ENCODE results near the gene UBE2QL1. TPM values are rescaled to one million over a fixed set of nuclear protein-coding genes. Genes with fewer than 3 reads are reported as not detected.

Gene UBE2QL1
- total RNA-seq, 2 experiments from 2014 or later = not detected

DNA sequence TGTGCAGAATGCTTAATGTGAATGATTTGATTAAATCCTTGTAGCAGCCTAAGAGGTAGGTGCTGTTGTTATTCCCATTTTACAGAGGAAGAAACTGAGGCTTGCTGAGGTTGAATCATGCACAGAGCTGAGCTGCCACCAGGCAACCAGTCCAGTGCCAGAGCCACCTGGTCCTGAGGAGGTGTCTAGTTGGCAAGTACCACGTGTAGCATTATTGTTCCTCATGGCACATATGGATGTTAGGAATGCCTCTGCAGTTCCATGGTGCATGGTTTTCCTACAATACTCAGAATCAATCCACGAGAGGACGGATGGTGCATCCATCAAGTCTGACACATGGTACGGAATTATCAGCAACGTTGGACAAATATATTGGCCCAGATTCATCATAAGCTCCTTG lies 8.9 kb downstream of the UBE2QL1 start:
- Histone ChIP-seq H3K9me2 (ENCODE audit: insufficient read depth, low read length) (no peaks in the 10 kb centered on the region), H3K4me1 (ENCODE audit: insufficient read depth, low read length, poor library complexity, severe bottlenecking) (no peaks in the 10 kb centered on the region), H3K4me2 (ENCODE audit: low read length) (no peak overlapping the region), H3K36me3 (ENCODE audit: insufficient read depth, low read length) (no peaks in the 10 kb centered on the region), H3K79me2 (ENCODE audit: insufficient read depth, low read depth, low read length) (no peaks in the 10 kb centered on the region), H4K20me1 (ENCODE audit: insufficient read depth, low read length) (no peaks in the 10 kb centered on the region), H3K27ac (ENCODE audit: low read depth, low read length, poor library complexity, severe bottlenecking) (no peak overlapping the region), H3K4me3 (ENCODE audit: low read depth, low read length, poor library complexity, severe bottlenecking) (no peak overlapping the region), H3K9me3 (ENCODE audit: low read length) (no peaks in the 10 kb centered on the region), H2AFZ (ENCODE audit: low read length) (no peak overlapping the region)
- CTCF ChIA-PET (ENCODE audit: unreplicated experiment) = no interaction called here
- BruUV-seq (replicated peaks) = no TSS peak
- no peak for DNase-seq (ENCODE audit: low spot score)
- TF ChIP-seq CTCF (conservative IDR thresholded peaks at IDR 0.05; ENCODE audit: low read length) (no peak), EZH2phosphoT487 (IDR thresholded peaks at IDR 0.05; ENCODE audit: borderline replicate concordance, low read depth, low read length) (no peak)
- POLR2A ChIA-PET = interaction anchor here (1.0 to 1.5 kb wide), 2 partner anchors 18 to 28 kb away, joined by 4 read pairs; no protein-coding TSS in a partner anchor
- intact Hi-C loops (cut with micrococcal nuclease; ENCODE audit: unreplicated experiment) = no loop called here

DNA sequence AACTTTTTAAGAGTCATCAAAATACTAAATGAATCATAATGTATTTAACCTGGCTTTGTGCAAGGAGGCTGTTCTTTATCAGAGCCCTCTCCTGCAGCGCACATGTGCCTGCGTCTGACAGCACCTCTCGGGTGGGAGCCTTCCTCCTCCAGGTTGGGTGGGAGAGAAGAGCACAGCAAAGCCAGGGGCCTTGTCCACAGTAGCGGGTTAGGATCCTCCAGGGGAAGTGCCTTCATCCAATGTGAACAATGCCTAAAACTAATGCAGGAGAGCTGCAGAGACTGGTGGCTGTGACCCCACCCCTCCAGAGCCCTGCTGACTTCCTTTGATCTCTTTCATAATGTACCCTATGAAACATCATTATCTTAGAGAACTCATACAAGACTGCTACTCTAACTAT lies 10.2 kb downstream of the UBE2QL1 start:
- Histone ChIP-seq H4K20me1 (ENCODE audit: insufficient read depth, low read length) (no peaks in the 10 kb centered on the region), H2AFZ (ENCODE audit: low read length) (no peak overlapping the region), H3K79me2 (ENCODE audit: insufficient read depth, low read depth, low read length) (no peaks in the 10 kb centered on the region), H3K36me3 (ENCODE audit: insufficient read depth, low read length) (no peaks in the 10 kb centered on the region), H3K4me3 (ENCODE audit: low read depth, low read length, poor library complexity, severe bottlenecking) (no peak overlapping the region), H3K27ac (ENCODE audit: low read depth, low read length, poor library complexity, severe bottlenecking) (no peak overlapping the region), H3K9me3 (ENCODE audit: low read length) (no peaks in the 10 kb centered on the region), H3K4me2 (ENCODE audit: low read length) (no peak overlapping the region), H3K4me1 (ENCODE audit: insufficient read depth, low read length, poor library complexity, severe bottlenecking) (no peaks in the 10 kb centered on the region), H3K9me2 (ENCODE audit: insufficient read depth, low read length) (no peaks in the 10 kb centered on the region)
- CTCF ChIA-PET (ENCODE audit: unreplicated experiment) = no interaction called here
- no peak for DNase-seq (ENCODE audit: low spot score)
- BruUV-seq (replicated peaks) = no TSS peak
- TF ChIP-seq EZH2phosphoT487 (IDR thresholded peaks at IDR 0.05; ENCODE audit: borderline replicate concordance, low read depth, low read length) = no peak
- no peak for TF ChIP-seq CTCF (conservative IDR thresholded peaks at IDR 0.05; ENCODE audit: low read length)
- POLR2A ChIA-PET = no interaction called here
- intact Hi-C loops (cut with micrococcal nuclease; ENCODE audit: unreplicated experiment) = no loop called here

DNA sequence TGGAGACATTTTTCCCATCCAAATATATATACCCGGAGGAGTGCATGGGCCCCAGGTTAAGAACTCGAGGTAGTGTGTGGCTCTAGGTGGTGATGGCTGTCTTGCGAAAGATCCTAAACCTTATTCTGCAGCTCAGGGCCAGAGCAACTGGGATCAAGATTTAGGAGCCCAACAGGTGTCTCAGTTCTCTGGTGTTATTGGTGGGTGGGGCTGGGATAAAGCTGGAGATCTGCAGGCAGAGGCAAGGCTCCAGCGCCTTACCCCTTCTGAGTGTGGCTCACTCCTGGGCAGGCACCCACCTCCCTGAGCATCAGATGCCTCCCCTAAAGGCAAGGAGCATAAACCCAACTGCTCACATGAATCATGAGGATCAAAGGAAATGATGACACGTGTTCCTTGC lies 11.2 kb downstream of the UBE2QL1 start:
- Histone ChIP-seq H3K27ac (ENCODE audit: low read depth, low read length, poor library complexity, severe bottlenecking) (no peak overlapping the region), H3K79me2 (ENCODE audit: insufficient read depth, low read depth, low read length) (no peaks in the 10 kb centered on the region), H2AFZ (ENCODE audit: low read length) (no peak overlapping the region), H3K4me2 (ENCODE audit: low read length) (no peak overlapping the region), H3K9me3 (ENCODE audit: low read length) (no peaks in the 10 kb centered on the region), H3K4me1 (ENCODE audit: insufficient read depth, low read length, poor library complexity, severe bottlenecking) (peaks cover 6% of the 10 kb centered on the region), H3K4me3 (ENCODE audit: low read depth, low read length, poor library complexity, severe bottlenecking) (no peak overlapping the region), H3K36me3 (ENCODE audit: insufficient read depth, low read length) (no peaks in the 10 kb centered on the region), H4K20me1 (ENCODE audit: insufficient read depth, low read length) (no peaks in the 10 kb centered on the region), H3K9me2 (ENCODE audit: insufficient read depth, low read length) (no peaks in the 10 kb centered on the region)
- POLR2A ChIA-PET = no interaction called here
- CTCF ChIA-PET (ENCODE audit: unreplicated experiment) = no interaction called here
- TF ChIP-seq EZH2phosphoT487 (IDR thresholded peaks at IDR 0.05; ENCODE audit: borderline replicate concordance, low read depth, low read length) (no peak), CTCF (conservative IDR thresholded peaks at IDR 0.05; ENCODE audit: low read length) (no peak)
- intact Hi-C loops (cut with micrococcal nuclease; ENCODE audit: unreplicated experiment) = no loop called here
- DNase-seq (ENCODE audit: low spot score) = no peak
- no TSS peak for BruUV-seq (replicated peaks)
